Stimulated activated CD4-positive, alpha-beta T cell treated with anti-CD3 and anti-CD28 coated beads, TNF-alpha, amount 100 ng/mL, for 4 hours (primary cell): ENCODE measurements around the gene LRFN2.

Experiments
- DNase-seq, 3 experiments: peaks; one replicate each; pipeline ENCODE4 v3.0.0-alpha.2; 2020; ENCODE audit warnings: low read depth in 3 of 3

Gene LRFN2

DNA sequence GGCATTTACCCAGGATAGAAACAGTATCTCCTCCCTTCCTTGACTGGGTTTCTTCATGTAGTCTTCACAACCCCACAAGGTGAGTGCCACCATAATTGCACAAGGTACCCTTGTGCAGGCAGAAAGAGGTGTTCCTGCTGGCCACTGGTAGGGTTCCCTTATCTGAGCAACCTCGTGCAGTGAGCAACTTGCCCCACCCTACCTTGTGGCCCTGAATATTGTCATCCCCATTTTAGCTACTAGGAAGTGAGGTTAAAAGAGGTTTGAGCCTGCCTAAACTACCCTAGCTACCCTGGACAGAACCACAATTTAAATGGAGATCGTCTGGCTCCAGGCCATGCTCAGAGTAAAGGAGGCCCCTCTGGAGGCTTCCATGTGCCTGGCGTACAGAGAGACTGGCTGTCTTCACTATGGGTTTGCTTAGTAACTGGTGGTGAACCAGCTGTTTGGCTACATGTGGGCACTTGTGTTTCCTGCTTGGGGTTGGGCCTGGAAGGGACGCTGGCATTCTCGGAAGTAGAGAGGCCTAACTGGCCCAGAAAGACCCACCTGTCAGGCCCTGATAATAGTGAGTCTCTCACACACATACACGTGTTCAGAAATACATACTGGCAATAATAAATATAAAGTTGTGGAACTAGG, 148.8 kb downstream of the LRFN2 start:
- no peak for DNase-seq

DNA sequence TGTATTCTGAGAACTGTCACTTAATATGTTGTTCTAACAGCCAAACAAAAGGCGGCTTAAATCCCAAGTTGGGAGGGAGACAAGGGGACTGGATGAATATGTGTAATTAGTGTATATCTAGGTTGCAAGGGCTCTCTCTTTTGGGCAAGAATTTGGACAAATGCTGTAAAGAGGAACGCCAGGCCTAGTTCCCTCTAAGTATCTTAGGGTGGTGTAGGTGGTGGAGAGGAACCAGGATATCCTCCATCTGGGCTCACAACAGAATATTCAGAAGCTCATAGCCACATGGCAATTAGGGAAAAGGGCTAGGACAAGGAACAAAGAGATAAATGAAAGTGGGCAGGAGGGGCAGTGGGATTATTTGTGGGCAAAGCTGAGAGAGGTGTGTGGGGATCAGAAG, 149.5 kb downstream of the LRFN2 start:
- DNase-seq: no peak

DNA sequence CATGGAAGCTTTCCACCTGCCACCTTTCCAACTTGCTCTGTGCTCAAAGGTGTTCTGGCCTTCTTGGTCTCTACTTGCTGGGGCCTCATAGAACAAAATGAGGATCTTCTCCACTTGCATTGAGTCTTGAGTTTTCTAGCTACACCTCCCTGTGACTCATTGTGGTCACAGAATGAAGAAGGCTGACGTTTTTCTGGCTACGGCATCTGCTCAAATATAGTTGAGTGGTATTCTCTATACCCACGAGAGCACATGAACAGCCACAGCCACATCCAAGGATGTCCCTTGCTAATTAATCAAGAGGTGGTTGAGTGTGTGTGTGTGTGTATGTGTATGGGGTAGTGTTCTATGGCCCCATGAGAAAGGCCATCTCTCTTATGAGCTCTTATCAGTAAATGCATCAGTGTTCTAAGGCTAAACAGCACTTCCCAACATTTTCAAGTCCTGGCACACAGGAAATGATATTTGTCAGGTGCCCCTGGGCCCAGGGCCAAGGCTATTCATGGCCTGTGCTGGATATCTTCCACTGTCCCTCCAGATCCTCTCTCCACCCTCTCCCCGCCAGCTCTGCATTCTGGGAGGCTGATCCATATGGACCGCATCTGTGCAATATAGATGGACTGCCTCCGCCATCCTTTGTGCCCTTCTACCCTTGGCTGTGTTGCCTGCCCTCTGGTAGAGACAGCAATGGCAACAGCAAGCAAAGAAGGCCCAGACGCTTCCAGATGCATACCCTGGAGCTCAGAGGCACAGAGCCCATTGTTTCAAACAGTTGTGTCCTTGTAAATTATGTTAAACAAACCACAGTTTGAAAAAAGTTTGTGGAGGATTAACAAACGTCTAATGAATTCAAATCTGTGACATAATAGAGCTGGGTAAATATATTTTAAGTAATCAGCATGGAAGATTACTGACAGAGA, 150.2 kb downstream of the LRFN2 start:
- DNase-seq: no peak

DNA sequence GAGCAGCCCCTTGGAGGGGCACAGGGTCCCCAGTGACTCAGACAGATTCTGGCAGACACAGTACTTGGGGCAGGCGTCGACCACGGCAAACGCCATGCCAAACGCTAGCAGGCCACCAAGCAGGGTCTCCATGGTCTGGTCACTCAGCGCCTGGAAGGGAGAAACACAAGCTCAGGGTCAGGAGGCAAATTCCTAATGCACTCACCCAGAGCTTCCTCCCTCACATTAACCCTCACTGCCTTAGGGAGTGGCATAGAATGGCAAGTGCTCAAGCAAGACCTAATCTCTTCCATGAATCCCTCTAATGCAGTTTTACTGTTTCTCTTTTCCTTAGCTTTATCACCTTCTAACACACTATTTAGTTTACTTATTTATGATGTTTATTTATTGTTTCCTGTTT, 154.2 kb downstream of the LRFN2 start:
- DNase-seq: no peak

DNA sequence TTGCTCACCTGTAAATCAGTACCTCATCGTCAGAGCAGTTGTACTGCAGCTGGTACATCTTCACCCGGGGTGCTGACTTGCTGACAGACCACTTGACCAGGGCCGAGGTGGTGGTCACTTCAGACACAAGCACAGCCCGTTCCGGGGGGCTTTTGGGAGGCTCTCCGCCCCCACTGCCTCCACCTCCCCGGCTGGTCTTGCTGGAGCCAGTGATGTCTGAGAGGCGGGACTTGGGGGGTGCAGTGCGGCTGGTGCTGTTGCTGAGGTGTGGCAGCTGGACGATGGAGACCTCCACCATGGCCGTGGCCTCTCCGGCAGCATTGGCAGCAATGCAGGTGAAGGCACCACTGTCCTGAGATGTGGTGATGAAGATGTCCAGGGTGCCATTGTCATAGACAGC, 155.5 kb downstream of the LRFN2 start:
- DNase-seq: no peak

DNA sequence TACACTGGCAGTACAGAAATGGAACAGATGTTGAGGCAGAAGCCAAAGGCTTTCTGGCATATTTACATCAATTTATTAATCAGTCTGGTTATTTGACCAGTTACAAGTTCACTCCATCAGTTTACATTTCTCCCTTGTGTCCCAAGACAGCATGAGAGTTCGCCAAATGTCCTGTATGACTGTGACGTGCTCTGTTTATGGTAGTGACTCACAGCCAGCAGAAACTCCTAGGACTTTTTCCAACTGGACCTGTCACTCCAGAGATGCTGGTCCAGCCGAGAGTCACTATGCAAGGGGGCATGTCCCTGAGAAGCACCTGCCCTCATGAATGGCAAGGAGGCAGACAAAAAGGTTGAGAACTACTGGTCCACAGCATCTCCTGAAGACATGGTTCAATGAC, 160.0 kb downstream of the LRFN2 start:
- no peak for DNase-seq

DNA sequence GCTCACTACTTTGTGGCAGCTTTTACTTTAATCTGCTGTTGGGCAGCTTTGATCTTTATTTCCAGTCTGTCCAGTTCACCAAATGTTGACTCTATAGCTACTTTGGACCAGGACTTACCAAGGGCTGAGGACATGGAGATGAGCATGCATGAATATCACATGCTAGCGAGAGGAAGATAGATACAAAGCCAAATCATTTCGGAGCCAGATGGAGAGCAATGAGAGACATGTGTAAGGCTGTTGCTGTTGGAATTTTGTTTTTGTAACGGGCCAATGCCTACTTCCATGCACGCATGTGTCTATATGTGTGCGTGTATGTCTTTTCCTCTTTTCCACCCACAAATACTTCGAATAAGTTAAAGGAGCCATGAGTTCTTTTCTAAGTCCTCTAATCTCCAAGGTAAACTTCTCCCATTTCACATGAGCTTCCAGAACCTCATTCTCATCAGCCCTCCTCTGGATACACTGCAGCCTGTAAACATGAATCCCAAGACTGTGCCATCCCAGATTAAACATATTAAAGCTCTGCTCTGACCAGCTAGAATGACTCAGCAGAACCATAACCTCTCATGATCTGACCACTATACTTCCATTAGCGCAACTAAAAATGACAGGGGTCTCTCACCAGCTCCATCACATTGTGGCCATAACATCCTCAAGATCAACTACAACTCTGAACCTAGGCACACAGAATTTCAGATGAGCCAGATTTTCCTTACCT, 160.7 kb downstream of the LRFN2 start:
- no peak for DNase-seq

DNA sequence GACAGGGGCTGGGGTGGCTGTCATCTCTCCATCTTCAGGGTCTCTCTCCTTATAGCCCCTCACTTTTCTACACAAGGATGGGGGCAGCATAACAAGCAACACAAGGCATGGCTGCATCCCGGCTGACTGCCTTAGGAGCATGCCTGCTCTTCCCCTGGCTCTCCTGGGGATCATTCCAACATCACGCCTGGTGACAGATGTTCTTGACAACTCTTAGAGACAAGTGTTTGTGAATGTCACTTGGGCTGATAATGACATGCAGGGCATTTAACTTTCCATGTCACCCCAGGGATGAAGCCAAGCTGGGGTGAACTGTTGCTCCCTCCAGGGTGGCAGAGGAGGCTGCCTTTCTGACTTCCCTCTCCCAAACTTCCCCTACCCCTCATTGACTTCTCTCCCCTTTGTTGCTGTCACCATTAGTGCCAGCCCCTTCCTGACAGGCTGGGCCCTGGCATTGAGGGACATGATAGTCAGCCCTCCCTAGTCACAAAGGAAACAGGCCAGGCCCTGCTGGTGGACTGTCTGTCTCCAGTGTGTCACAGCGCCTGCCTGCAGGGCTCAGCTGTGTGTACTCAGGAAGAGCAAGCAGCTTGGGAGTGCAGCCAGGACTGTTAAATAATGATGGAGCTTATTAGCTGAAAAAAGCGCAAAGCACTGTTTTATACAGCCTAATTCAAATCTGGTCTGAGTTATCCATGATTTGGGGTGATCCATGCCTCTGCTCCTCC, 161.8 kb downstream of the LRFN2 start:
- no peak for DNase-seq

DNA sequence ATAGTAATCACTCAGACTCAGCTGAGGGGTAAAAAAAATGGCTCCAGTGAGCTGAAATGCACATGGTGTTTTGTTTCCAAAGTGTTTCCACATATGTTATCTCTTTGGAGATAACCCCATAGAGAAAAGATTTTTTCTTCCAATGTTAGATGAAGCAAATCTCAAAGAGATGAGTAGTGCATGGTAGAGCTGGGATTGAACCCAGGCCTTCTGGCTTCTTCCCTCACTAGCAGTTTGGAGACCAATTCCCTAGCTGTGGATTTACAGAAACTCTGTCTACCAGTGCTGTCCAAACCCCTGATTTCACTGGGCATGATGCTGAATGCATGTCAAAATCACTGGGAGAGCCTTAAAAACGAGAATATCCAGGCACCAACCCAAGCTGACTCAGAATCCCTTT, 165.1 kb downstream of the LRFN2 start:
- DNase-seq: no peak

DNA sequence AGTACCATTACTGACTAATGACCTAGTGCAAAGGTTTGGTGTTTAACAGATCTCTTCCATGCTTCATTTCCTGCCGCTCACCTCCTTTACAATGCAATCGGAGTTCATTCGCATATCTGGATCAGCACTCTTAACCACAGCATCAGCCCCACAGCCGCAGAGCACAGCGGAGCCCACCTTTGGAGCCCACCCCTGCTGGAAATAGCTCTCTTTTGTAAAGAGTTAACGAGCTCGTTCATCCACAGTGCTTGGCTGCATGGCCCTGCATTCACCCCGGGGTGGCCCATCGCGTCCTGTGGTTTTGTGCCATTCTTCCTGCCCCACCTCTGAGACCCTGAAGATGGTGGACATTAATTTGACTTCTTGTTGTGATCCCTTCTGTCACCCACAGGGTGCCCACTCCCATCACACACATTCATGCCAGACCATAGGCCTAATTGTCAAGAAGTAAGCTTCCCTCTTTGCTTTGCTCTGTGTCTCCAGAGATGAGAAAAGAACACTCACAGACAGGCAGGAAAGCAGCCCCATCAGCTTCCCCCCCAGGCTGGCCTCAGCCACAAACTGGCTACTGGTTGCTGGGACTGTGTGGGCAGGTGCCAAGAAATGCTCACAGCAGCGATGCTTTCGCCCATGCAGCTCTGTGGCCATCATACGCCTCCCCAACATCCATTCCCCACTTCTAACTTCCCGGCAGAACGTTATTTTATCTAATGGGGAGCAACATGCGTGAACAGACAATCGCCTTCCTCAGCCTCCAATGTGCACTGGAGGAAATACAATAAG, 167.0 kb downstream of the LRFN2 start:
- DNase-seq: no peak

DNA sequence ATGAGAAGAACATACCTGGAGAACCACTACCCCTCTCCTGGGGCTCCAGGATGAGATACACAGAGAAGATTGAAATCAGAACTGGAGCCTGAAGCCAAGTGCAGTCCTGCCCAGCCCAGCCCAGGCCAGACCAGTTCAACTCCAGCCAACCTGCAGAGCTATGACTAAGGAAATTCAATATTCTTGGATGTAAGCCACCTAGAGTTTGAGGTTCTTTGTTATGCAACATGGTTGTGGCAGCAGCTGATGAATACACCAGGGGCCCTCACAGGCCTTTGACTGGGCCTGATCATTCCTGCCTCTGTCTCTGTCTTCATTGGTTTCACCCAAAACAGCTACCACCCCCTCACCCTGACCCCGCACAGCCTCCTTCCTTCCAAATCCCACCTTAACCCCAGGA, 167.8 kb downstream of the LRFN2 start:
- DNase-seq: no peak

DNA sequence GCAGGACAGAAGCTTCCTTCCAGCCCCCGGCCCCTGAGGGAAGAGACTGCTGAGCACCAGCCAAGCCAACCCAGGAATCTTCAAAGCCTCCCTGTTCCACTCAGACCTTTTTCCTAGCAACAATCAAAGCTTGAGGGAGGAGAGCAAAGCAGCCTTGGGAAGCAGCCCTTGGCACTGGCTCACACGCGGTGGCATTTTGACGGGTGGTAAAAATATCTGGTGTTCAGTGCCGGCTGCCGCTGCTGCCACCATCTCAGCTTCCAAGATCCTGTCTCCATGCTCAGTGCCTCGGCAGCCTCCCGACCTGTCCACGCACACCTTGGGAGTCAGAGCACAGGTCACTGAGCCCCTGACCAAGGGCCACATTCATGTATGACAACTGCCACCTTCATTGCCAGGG, 170.1 kb downstream of the LRFN2 start:
- no peak for DNase-seq

DNA sequence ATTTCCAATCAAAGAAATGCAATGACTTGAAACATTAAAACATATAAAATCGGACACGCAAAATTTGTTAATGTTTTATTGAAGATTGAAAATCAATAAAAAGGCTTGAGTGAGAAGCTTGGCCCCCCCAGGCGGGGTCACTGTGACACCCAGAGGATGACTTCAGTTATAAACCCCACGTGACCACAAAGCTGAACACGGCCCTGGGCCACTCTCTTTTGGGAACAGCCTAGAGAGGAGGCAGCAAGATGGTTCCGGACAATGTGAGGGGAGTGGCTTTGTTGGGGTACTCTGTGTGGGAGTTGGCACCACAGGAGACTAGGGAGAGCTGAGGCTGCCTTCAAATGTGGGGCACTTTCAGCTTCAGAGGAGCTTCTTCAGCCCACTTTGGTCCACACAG, 172.5 kb downstream of the LRFN2 start:
- DNase-seq: no peak

DNA sequence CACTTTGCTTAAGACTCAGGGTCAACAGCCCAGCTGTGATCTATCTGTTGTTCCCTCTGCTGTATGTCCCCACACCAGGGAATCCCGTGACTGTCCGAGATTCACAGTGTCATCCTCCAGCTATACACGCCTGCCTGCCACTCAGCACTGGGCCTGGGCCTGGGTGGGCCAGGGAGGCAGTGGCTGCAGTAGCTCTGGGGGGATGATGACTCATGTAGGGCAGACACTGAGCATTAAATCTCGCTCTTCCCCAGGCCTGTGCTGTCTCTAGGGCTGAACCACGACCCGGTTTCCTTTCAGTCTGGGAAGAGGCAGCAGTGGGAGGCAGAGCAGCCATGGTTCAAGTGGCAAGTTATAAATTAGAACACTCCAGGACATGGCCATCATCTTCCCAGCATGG, 173.9 kb downstream of the LRFN2 start:
- DNase-seq: no peak

DNA sequence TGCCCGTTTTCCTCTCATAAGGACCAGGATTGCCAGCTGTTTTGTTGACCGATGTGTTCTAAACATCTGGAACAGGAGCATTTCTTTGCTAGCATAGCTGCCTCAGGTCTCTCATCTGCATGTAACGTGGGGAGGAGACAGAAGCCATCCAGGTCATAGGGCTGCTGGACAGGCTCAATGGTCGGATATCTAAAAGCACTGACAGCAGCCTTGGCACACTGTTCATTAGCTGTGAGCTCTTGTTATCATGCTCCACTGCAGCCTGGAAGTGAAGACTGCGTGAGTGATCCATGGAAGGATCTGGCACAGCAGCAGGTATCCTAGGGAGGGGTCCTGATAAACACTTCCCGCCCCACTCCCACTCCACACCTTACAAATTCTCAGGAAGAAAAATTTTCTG, 175.3 kb downstream of the LRFN2 start:
- no peak for DNase-seq

DNA sequence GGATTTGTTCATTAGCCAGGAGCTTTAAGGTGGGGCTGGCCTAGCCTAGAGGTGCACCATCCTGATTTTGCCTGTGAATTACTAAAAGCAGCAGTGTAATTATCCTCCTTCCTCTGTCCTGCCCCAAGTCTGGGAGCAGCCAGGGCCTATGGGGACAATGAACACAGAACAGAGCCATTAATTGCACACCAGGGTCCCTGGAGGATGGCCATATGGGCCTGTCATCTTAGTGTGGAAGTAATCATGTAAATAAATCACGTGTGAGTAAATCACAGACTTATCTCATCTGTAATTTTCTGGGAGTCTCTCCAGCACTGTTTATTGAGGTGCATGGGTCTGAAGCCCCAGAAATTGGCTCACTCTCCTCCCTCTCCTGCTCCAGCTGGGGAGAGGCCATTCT, 176.3 kb downstream of the LRFN2 start:
- DNase-seq: no peak

DNA sequence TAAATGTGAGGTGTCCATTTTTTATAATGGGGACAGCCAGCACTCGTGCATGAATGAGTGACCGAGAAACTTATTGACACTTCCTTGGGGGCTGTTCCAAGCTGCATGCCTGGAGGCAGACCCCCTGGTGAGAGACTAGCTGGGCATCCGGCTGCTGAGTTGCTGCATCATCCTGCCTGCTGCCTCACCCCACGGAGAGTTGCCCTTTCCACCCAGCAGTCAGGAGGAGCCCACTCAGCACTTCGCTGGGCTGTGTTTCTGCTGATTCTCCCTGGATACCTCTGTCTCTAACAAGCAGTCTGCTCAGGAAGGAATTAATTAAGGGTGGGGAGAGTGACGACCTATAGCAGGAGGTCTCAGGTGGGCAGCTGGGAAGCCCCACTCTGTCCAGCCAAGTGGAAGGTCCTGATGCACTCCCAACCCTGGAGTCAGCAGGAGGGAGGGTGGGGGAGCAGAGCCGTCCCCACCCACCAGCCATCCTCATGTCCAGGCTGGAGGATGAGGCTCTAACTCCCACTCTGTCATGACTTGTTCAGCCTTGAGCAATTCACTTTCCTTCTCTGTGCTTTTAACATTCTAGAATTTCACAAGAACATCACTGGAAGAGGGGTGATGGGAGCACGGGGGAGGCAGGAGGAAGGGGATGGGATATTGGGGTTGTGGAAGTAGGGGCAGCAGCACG, 177.3 kb downstream of the LRFN2 start:
- DNase-seq: no peak

DNA sequence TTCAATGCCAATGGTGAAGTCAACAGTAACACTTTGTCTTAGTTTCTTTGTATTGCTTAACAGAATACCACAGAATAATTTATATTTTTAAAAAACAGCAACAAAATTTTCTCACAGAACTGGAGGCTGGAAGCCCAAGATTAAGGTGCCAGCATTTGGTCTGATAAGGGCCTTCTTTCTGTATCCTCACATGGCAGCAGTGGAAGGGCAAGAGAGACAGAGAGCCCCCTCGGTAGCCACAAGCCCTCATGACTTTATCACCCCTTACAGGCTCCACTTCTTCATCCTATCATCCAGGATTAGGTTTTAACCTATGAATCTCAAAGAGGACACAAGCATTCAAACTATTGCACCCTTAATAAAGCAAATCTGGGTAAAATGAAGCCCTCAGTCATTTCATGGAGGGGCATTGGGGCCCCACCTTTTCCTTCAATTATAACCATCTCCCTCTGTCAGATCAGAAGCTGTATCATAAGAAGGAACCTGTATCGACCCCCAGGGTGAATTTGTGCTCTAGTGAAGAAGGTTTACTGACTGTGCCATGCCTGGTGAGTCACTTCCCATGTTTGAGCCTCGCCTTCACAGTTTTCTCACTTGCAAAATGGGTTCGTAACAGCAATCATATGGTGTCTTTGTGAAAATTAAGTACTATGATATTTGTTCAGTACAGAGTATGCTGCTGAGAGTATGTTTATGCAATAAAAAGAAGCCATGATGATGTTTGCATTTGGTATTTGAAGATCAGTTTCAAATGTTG, 178.2 kb downstream of the LRFN2 start:
- DNase-seq: no peak

DNA sequence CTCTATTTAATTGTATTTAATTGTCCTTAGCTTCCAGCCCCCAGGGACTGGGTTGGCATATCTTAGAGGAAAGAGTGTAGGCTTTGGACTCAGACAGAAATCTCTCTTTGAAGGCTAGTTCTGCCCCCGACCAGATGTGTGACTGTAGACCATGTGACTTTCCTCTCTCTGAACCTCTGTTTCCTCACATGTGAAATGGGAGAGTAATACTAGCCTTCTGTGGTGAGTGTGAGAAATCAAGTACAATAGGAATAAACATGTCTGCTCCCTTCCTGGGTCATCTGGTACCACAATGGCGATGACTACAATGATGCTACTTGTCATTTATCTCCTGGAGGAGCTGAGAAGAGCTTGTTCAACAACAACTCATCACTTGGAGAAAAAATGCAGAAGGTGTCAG, 179.9 kb downstream of the LRFN2 start:
- no peak for DNase-seq

DNA sequence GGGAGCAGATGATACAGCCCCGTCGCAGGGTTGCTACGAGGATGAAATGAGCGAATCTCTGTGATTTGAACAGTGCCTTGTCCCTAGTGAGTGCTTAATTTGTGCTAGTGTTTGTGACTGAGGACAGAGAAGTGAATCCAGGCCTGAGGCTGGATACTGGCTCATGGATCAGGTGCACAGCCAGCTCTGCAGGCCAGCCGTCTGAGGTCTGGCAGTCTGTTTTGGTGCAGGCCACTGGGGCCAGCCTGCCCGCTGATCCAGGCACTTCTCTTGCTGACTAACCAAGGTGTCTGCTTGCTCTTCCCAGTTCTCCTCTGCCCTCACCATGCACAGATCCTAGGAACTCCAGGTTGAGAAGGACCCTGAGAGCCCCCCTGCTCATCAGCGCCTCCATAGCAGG, 181.0 kb downstream of the LRFN2 start:
- DNase-seq: no peak
